HG03025 (cell line): ENCODE data around the gene HOXC12.

Experiments used
- ATAC-seq: cut with Tn5 transposase; IDR thresholded peaks from one replicate; pipeline ENCODE4 v1.9.1; 2021; ENCODE audit warnings: mild to moderate bottlenecking, moderate library complexity; ENCODE audit not compliant: unreplicated experiment, low FRiP score

The HOXC12 gene

GRCh38 chr12:53971129-53971528 is 16.4 kb downstream of the HOXC12 start:
- ATAC-seq, result no peak

DNA sequence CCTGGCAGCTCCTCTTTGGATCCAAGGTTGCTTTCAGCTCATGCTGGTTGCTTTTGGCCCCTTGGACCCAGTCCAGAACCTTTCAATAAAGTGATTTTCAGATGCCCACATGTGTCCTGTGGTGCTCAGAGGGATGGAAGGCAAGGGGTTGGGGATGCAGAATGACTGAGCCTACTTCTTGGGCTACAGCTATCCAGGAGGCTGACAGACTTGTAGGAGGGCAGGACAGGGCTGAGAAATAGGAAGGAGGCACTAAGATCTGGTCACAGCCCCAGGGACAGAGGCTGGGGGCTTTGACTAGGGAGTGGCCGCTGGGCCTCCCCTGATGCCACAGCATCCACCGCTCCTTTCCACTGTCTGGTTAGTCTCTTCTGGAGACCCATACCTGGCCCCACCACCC is 17.0 kb downstream of the HOXC12 start:
- ATAC-seq, result no peak

GRCh38 chr12:53972152-53972702 is 17.5 kb downstream of the HOXC12 start:
- no peak for ATAC-seq

DNA sequence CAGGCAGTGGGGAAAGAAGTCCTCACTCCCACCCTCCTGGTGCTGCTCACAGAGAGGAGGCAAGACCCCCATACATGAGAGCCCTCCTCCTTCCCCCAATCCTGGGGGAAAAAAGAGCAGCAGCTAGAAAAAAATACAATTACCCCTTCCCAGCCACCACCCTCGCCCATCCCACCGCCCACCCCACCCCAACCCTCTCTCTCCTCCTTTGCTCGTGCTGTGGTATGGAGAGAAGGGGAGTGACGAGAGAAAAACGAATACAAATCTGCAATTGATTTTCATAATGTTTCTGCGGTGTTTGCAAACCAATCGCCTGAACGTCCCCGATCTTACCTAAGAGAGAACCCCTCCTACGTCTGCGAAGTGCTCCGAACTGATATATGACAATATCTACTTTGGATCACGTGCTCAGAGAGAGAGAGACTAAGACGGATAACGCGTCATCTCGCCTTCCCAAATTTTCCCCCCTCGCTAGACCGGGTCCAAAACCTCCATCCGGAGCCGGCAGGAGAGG is 18.1 kb downstream of the HOXC12 start, which contains the start of gene HOXC11:
HOXC11 (plus strand) TSS at position 405 of the 514 bp plus-strand sequence. CDS start 116 bp downstream, outside the sequence.
- ATAC-seq, result no peak

DNA sequence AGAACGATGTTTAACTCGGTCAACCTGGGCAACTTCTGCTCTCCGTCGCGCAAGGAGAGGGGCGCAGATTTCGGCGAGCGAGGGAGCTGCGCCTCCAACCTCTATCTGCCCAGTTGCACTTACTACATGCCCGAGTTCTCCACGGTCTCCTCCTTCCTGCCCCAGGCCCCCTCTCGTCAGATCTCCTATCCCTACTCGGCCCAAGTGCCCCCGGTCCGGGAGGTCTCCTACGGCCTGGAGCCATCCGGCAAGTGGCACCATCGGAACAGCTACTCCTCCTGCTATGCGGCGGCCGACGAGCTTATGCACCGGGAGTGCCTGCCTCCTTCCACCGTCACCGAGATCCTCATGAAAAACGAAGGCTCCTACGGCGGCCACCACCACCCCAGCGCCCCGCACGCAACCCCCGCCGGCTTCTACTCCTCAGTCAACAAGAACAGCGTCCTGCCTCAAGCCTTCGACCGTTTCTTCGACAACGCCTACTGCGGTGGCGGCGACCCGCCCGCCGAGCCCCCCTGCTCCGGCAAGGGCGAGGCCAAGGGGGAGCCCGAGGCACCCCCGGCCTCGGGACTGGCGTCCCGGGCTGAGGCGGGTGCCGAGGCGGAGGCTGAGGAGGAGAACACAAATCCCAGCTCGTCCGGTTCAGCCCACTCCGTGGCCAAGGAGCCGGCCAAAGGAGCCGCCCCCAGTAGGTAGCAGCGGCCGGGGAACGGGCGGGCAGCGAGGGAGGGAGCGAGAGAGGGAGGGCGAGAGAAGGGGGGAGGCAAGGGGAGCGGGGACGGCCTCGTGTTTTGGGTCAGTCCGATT is 18.7 kb downstream of the HOXC12 start:
- ATAC-seq, result no peak

DNA sequence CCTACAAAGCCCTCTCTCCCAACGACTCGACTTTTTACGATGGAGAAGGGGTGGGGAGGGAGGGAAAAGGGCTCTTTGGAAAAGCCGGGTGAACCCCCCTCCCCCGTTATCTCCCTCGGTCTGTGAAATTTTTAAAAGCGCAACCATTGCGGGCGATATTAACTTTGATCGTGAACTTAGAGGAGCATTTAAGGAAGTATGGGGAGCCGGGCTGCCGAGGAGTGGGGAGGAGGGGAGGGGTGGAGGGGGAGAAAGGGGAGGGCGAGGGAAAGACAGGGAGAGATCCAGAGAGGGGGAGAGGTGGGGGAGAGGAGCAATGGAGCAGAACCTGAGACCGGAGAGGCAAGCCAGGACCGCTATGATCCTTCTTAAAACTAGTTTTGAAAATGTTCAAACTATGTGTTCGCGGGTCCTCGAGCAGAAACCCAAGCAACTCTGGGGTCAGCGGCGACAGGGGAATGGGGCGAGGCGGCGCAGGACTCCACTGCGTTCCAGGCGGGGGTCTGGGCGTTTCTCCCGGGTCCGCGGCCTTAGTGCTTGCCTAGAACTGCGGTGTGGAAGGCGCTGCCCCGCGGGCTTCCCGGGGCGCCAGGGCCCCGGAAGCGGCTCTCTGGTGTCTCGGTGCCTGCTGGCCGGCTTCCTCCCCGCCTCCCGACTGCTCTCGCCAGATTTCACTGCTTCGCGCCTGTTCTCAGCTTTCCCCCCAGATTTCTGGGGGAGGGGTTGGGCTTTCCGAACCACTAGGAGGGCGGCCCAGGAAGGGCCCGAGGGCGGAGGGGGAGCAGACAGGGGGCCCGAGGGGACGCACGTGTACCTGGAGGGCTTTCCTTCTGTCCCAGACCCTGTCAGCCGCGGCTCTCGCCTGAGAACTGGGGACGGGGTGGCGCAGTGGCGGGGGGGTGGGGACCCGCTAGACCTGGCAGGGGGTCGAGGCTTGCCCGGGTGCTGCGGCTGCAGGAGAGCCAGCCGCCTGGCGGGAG is 19.7 kb downstream of the HOXC12 start, which contains the start of gene HOTAIR:
HOTAIR (minus strand) TSS at position 871 of the 980 bp plus-strand sequence.
- no peak for ATAC-seq

DNA sequence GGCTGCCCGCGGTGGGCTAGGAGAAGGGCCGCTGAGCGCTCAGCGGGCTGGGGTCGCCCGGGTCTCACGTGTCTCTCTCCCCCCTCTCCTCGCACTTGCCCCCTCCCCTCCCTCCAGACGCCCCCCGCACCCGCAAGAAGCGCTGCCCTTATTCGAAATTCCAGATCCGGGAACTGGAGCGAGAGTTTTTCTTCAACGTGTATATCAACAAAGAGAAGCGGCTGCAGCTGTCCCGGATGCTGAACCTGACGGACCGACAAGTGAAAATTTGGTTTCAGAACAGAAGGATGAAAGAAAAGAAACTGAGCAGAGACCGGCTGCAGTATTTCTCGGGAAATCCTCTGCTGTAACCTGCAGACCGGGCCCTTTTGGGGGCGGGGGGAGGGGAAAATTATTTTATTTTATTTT is 20.4 kb downstream of the HOXC12 start:
- no peak for ATAC-seq

GRCh38 chr12:53975479-53976152 is 20.9 kb downstream of the HOXC12 start:
- no peak for ATAC-seq

DNA sequence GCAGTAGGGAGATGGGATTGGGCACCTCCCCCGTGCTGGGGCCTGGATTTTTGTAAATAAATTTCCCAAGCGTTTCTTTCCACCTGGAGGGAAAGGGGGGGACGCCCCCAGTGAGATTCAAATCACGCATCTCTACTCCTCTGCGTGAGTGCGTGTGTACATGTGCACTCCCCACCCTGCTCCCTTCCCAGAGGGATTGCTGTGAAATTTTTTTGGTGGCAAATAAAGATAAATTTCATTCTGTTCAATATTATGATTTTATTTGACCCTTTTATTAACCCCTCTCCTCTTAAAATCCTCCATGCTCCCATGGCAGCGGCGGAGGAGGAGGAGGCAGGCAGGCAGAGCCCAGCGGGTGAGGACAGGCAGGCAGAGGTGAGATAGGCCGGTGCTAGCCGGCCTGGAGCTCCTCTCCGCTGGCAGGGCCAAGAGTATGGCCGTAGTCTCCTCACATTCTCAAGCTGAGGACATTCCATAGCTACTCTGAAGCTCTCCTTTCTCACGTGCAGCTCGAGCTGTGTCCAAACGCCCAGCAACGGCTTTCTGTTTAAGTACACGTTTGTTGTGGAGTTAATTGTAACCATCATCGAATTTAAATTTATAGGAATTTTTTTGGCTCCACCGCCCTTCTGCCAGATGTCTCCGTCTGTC is 21.6 kb downstream of the HOXC12 start:
- ATAC-seq, result no peak

GRCh38 chr12:53976823-53977595 is 22.3 kb downstream of the HOXC12 start:
- no peak for ATAC-seq

DNA sequence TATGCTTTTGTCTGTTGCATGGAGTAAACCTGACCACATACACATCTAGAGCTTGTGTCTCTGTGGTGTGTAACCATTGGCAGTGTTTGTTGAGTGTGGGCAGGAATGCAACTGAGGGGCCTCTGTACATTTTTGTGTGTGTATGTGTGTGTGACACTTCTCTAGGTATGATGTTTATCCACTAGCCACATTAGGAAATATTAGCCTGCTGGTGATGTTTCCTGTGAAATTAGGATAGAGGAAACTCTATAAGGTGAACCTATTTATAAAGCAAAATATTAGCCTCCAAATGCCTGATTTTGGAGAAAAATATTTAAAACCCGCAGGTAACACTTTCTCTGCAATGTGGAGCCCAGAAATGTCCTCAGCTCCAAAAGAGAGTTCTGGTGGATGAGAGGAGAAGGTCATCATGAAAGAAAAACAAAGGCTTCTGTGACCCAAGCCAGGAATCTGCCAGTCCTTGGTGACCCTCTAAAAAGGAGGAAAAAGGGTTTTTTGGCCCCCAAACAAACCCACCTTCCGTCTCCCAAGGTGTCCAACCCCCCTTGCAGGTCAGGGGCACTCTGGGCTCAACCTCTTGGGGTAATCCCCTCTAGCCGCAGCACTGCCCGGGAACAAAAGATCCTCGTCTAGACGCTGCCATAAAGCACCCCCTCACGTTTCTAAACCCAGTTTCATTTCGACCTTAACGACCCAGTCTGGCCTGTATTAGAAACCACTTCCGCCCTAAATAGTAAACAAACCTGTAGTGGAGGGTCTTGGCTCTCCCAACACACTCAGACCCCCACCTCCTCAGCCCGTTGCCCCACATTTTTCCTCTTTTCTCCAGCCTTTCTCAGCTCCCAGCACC is 23.1 kb downstream of the HOXC12 start:
- ATAC-seq, result no peak

- ATAC-seq, result no peak
Observed at GRCh38 chr12:53978477-53979356, 24.0 kb downstream of the HOXC12 start.

- no peak for ATAC-seq
Observed at GRCh38 chr12:53980104-53980801, 25.6 kb downstream of the HOXC12 start.

DNA sequence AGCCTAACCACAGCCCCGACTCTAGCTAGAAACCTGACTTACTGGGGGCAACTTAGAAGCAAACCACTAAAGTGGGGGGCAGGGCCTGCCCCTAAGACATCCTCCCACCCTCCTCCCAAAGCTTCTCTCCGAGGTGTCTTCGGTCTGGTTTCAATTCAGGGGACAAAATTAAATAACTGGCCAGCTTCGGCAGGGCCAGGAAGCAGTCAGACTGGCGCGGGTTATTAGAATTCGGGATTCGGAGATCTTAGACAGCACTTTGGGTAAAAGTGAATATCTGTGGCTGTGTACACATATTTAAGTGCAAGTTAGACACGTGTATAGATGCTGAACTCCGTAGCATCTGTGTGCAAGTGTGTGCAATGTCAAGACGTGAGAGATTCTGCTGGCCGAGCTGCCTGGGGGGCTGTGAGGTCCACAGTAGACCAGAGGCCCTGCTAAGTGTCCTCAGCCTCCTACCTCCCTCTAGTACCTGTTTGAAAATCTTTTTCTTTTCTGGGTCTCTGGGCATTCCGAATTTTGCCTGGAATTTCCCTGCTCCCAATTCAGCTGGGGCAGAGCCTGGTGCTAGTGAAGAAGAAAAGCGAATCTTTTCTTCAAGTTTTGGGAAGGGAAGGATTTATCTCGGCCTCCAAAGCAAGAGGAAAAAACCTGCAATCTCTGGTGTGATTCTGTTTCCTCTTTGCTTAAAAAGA is 26.2 kb downstream of the HOXC12 start:
- ATAC-seq, result no peak

DNA sequence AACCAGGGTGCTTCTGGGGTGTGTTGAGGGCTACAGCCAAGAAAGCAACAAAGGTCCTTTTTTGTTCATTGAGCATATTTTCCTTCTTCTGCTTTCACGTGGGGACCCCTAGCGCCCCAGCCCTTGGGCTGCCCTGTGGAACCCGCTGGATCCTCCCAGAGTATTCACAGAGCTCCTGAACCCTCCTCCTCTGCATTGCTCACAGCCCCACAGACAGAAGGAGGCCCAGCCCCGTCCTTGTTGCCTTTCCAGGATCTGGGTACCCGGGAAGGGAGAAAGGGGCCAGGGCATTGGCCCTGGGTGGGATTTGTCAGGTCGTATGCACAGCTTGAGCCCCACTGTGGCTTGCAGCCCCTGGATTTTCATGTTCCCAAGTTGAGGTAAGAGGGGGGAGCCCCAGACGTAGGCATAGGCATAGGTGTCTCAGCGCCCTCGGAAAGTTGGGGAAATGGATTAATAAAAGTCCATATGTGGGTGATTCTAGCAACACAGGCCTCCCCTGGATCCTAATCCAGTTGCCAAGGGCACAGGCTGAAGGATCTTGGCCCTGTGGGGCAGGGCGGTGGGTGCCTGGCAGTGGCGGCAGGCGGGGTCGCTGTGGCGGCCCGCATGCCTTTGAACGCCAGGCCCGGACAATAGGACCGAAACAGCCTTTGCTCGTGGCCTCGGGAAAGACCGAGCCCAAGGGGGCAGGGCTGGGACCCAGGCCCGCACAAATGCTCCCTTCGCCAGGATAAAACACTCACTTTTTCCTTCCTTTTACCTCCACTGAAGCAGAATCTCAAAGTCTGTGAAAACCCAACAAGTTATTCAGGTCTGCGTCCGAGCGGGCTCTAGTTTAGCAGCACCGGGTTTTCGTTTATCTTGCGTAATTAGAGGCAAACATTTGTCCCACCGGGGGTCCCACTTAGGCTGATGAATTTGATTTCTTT is 27.2 kb downstream of the HOXC12 start:
- no peak for ATAC-seq
